ENCODE results near the gene NOC2L.

Gene NOC2L

DNA sequence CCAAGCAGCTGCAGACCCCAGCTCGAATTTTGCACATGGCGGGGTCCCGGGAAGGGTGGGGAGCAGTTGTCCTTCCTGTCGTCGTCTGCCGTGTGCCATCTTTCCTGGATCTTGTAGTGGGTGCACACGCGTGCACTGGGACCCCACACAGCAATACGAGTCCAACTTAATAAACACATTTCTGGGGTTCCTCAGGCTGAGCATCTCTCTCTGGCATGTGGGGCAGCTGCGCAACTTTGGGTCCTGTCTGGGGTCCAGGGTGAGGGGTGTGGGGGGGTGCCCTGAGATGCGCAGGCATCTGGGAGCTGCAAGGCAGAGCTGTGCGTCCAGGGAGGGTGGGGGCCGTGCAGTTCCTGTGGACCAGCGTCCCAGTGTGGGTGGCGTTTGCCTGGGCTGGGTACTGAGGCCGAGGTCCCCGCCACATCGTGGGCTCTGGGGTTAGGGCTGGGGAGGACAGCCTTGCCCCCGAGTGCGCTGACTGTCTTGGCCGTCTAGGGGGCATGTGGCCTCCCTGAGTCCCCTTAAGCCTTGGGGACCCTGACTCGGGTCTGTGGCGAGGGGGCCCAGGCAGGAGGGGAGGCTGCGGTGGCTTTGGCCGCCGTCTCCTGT, 6.6 kb upstream of the NOC2L start:
- FAIRE-seq (no peak), DNase-seq (ENCODE audit: insufficient read length, low spot score) (no peak)
- TF ChIP-seq POLR2A (IDR thresholded peaks at IDR 0.05; ENCODE audit: low read depth, low read length): no peak

DNA sequence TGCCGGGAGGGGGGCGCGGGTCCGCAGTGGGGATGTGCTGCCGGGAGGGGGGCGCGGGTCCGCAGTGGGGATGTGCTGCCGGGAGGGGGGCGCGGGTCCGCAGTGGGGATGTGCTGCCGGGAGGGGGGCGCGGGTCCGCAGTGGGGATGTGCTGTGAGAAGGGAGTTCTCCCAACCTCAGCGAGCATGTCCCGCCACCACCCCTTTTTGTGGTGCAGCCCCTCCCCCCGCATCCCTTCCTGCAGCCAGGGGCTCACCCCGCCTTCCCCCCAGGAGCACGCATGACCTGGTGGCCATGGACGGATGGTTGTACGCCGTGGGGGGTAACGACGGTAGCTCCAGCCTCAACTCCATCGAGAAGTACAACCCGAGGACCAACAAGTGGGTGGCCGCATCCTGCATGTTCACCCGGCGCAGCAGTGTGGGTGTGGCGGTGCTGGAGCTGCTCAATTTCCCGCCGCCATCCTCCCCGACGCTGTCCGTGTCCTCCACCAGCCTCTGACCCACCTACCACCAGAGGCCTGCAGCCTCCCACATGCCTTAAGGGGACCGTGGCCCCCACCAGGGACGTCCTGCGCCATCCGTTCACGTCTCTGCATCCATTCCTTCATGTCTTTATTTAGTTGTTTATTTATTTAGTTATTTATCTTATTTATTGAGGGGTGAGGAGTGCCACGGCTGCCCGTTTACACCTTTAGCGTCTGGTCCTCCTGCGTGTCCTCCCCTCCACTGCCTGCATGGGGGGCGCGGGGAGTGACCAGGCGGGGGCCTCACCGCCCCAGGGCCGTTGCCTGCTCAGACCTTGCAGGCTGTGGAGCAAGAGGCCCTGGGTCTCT, 5.9 kb upstream of the NOC2L start:
- TF ChIP-seq POLR2A (IDR thresholded peaks at IDR 0.05; ENCODE audit: low read depth, low read length): no peak
- DNase-seq (ENCODE audit: insufficient read length, low spot score) (no peak), FAIRE-seq (no peak)

- FAIRE-seq (no peak), DNase-seq (ENCODE audit: insufficient read length, low spot score) (no peak)
- TF ChIP-seq POLR2A (IDR thresholded peaks at IDR 0.05; ENCODE audit: low read depth, low read length): no peak
Measured at GRCh38 chr1:963746-964525, 4.9 kb upstream of the NOC2L start.

- FAIRE-seq (no peak), DNase-seq (ENCODE audit: insufficient read length, low spot score) (no peak)
- TF ChIP-seq POLR2A (IDR thresholded peaks at IDR 0.05; ENCODE audit: low read depth, low read length): no peak
Measured at GRCh38 chr1:963301-963651, 4.2 kb upstream of the NOC2L start.

DNA sequence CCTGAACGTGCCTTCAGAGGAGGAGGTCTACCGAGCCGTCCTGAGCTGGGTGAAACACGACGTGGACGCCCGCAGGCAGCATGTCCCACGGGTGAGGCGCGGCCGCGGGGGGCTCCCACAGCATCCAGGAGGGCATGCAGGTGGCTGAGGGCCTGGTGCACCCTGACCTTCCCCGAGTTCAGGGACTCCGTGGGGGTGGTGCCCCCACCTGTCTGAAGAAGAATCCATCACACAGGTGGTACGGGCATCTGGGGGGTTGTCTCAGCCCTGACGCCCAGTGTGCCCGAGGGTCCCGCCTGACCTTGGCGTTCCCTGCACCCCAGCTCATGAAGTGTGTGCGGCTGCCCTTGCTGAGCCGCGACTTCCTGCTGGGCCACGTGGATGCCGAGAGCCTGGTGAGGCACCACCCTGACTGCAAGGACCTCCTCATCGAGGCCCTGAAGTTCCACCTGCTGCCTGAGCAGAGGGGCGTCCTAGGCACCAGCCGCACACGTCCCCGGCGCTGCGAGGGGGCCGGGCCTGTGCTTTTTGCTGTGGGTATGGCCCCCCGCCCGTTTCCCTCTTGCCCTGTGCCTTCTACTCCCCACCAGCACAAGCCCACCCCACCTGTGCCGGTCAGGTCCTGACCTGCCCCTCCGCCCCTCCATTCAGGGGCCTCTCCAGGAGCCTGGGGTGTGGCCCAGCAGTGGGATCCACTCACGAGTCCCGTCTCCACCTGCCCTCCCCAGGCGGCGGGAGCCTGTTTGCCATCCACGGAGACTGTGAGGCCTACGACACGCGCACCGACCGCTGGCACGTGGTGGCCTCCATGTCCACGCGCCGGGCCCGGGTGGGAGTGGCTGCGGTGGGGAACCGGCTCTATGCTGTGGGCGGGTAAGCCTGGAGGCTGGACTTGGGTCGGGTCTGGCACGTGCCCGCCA, 3.6 kb upstream of the NOC2L start:
- TF ChIP-seq POLR2A (IDR thresholded peaks at IDR 0.05; ENCODE audit: low read depth, low read length): no peak
- FAIRE-seq (no peak), DNase-seq (ENCODE audit: insufficient read length, low spot score) (no peak)

DNA sequence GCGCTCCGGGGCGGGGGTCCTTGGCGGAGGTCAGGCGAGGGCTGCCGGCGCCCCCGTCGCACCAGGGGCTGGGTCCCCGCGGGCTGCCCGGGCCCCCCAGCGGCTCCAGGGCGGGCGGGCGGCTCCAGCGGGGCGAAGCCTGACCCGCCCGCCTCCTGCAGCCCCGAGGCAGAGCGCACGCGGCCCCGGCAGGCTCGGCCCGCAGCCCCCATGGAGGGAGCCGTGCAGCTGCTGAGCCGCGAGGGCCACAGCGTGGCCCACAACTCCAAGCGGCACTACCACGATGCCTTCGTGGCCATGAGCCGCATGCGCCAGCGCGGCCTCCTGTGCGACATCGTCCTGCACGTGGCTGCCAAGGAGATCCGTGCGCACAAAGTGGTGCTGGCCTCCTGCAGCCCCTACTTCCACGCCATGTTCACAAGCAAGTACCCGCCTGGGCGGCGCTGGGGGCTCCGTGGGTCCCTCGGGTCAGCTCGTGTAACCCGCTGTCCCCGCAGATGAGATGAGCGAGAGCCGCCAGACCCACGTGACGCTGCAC, 2.1 kb upstream of the NOC2L start:
- FAIRE-seq (no peak), DNase-seq (ENCODE audit: insufficient read length, low spot score) (no peak)
- no peak for TF ChIP-seq POLR2A (IDR thresholded peaks at IDR 0.05; ENCODE audit: low read depth, low read length)

- DNase-seq (ENCODE audit: insufficient read length, low spot score) (peak; percentile 77), FAIRE-seq (no peak)
- peak; percentile 49; the same call in 1 of the 2 replicates for TF ChIP-seq POLR2A (IDR thresholded peaks at IDR 0.05; ENCODE audit: low read depth, low read length)
Measured at GRCh38 chr1:960363-961131, 1.5 kb upstream of the NOC2L start, which contains the start of gene KLHL17. Gene KLHL17 (plus strand): TSS chr1:960584. CDS start chr1:960694, 110 bp downstream.

GRCh38 chr1:959731-960362, 791 bp upstream of the NOC2L start:
- no peak for TF ChIP-seq POLR2A (IDR thresholded peaks at IDR 0.05; ENCODE audit: low read depth, low read length)
- no peak for DNase-seq (ENCODE audit: insufficient read length, low spot score)
- no peak for FAIRE-seq

GRCh38 chr1:956636-957035, 2.4 kb downstream of the NOC2L start:
- DNase-seq (ENCODE audit: insufficient read length, low spot score) (no peak), FAIRE-seq (no peak)
- no peak for TF ChIP-seq POLR2A (IDR thresholded peaks at IDR 0.05; ENCODE audit: low read depth, low read length)

DNA sequence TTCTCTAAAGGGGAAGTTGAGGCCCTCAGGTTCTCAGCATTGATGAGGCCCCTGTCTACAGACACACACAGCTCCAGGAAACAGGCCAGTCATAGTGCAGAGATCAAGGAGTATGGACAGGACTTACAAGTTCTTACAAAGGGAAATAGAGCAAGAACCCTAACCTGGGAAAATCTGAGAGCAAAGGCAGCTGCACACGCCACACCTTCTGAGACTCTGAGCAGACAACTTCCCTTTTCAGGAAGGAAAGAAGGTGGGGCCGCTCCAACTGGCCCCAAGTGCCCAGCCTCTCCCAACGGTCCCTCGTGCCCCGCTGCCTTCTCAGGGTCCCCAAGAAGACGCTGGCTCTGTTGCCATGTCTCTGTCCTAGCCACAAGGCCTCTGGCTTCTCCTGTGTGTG, 3.6 kb downstream of the NOC2L start:
- TF ChIP-seq POLR2A (IDR thresholded peaks at IDR 0.05; ENCODE audit: low read depth, low read length): no peak
- no peak for DNase-seq (ENCODE audit: insufficient read length, low spot score)

GRCh38 chr1:954927-955326, 4.1 kb downstream of the NOC2L start:
- FAIRE-seq (no peak), DNase-seq (ENCODE audit: insufficient read length, low spot score) (no peak)
- no peak for TF ChIP-seq POLR2A (IDR thresholded peaks at IDR 0.05; ENCODE audit: low read depth, low read length)

More for the DNA sequence above, 3.6 kb downstream of the NOC2L start:
- FAIRE-seq: no peak
